Measurements from ENCODE around the gene FCRLA. TPM values are rescaled to one million over a fixed set of nuclear protein-coding genes. Genes with fewer than 3 reads are reported as not detected.

The FCRLA gene
- total RNA-seq, 1 donor from 2014 or later: 0.30 TPM

GRCh38 chr1:161731981-161732718 is 25.1 kb downstream of the FCRLA start:
- DNase-seq: no peak

DNA sequence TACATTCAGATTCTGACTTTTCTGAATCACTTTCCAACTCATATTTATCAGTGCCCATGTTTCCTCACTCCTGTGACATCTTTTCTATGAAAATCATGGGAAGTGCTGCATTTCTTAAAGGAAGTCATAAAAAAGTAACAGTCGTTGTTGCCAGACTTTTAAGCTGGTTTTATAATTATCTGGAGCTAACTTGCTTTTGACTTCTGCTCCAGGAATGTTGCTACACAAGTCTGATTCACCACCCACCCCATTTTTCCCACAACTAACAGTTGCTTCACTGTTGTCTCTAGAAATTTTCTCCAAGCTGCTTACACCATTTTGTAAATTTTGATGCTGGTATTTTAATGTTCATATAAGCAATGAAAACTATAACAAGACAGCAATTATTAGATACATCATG is 26.5 kb downstream of the FCRLA start:
- peak; percentile 19 for DNase-seq

DNA sequence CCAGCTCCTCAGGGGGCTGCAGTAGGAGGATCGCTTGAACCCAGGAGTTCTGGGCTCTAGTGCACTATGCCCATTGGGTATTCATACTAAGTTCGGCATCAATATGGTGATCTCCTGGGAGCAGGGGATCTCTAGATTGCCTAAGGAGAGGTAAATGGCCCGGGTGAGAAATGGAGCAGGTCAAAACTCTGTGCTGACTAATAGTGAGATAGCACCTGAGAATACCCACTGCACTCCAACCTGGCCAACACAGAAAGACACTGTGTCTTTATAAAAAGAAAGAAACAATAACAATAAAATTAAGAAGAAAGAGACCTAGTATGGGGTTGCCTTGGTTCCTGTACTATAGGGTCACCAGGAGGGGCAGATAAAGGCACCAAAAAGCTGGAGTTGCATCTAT is 28.8 kb downstream of the FCRLA start:
- DNase-seq: no peak

GRCh38 chr1:161736335-161736969 is 29.4 kb downstream of the FCRLA start:
- no peak for DNase-seq

DNA sequence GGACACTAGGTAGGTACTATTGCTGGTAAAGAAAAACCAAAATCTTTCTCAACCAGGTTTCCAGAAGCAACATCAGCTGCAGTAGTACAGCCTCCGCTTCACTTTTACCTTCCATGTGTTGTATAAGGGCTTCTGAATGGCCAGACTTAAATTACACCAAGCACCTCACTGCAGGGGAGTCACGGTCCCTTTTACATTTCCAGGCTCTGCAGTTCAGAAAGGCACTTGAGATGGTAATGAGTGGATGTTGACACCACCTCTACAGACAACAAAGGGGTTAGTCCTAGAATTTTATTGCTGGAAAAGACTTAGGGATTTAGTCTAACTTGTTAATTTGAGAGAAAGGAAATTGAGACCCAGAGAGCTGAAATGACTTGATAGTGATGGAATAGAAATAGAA is 30.6 kb downstream of the FCRLA start:
- DNase-seq: no peak

- peak; percentile 11 for DNase-seq
Measured at GRCh38 chr1:161738627-161739287, 31.7 kb downstream of the FCRLA start.

DNA sequence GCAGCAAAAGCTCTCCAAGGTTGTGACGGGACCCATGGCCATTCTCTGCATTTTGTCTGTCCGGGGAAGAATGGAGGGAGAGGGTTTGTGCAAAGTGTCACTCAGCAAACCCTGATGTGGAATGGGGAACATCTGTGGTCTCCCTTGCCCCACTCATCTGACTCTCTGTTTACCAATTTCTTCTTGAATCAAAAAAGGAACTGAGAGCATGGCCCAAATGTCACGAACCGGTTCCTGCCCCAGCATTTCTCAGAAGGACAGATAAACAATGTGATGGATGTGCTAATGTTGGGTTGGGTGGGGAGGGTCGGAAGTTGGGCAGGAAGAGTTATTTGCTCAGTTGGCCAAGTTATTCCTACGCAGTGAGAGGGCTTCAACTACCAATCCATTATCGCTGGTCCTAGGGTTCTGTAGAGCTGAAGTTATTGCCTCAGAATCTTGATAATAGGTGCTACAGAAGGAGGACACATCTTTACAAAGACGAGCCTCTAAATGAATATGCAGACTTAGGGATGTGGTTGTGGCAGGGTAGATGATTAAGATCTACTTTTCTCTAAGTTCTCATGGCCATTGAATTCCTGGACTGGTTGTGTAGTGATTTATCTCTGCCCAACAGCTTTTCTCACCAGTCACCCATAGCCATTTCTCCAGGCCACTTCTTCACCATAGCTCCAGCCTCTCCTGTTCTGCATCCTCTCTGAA is 33.0 kb downstream of the FCRLA start:
- DNase-seq: no peak

GRCh38 chr1:161740921-161741320 is 33.9 kb downstream of the FCRLA start:
- DNase-seq: no peak

GRCh38 chr1:161743231-161743630 is 36.2 kb downstream of the FCRLA start:
- DNase-seq: no peak

GRCh38 chr1:161747801-161748200 is 40.8 kb downstream of the FCRLA start:
- no peak for DNase-seq

DNA sequence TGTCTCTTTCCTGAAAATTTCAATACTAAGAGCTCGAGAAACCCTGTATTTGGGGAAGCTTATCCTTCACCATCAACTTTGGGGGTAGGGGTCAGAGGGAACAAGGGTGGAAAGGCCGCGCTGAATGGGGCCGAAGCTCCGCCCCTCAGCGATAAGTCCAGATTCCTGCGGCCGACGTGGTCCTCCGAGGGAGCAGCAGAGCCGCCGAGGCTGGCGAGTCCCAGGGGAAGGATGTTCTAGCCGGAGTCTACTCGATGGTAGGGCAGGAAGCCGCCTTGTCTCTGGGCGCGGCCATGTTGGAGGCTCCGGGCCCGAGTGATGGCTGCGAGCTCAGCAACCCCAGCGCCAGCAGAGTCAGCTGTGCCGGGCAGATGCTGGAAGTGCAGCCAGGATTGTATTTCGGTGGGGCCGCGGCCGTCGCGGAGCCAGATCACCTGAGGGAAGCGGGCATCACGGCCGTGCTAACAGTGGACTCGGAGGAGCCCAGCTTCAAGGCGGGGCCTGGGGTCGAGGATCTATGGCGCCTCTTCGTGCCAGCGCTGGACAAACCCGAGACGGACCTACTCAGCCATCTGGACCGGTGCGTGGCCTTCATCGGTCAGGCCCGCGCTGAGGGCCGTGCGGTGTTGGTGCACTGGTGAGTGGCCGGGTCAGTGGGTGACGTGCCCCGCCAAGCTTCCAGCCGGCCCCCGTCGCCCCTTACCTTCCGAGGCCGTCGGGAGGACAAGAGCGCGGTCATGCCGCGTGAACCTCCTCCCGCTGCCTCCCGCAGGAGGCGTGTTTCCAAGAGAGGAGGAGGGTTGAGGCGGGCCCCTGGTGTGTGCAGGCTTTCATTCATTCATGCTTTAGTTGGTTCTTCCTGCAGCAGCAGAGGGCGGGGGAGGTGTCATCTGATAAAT is 42.7 kb downstream of the FCRLA start, which contains the start of gene DUSP12:
DUSP12 (plus strand) TSS at position 278 of the 899 bp plus-strand sequence; CDS start at position 294, 16 bp downstream.
- DNase-seq: peak; percentile 94

- no peak for DNase-seq
Measured at GRCh38 chr1:161763522-161764098, 56.6 kb downstream of the FCRLA start.

Small RNA genes lying within 50 kb of the gene (small RNA-seq; reads per million reads assigned to genes)
- gene RF00019 (ENCODE audit: low replicate concordance): not detected
- not detected for gene RN7SL466P (ENCODE audit: low replicate concordance)

Other genes with a start within 250 kb of the FCRLA start
- gene FCGR2A, start 201.8 kb upstream of the FCRLA start, total RNA-seq: 26.2 TPM
- 8.2 TPM for gene HSPA6, start 182.7 kb upstream of the FCRLA start, total RNA-seq
- gene FCGR3A, start 157.4 kb upstream of the FCRLA start, total RNA-seq: 5.0 TPM
- gene FCGR3B, start 76.1 kb upstream of the FCRLA start, total RNA-seq: 14.3 TPM
- gene FCGR2B, start 44.1 kb upstream of the FCRLA start, total RNA-seq: 2.8 TPM
- gene FCRLB, start 14.3 kb downstream of the FCRLA start, total RNA-seq: 0.39 TPM
- 24.6 TPM for gene DUSP12, start 42.6 kb downstream of the FCRLA start, total RNA-seq
- gene ATF6, start 59.1 kb downstream of the FCRLA start, total RNA-seq: 24.4 TPM

Data from skin of body (tissue), 3 donors.